CD4-positive, alpha-beta T cell (primary cell): ENCODE measurements around the gene ST3GAL3. TPM values are rescaled to one million over a fixed set of nuclear protein-coding genes. Genes with fewer than 3 reads are reported as not detected.

Source experiments
- ATAC-seq: fragments of 200-7000 bp; cut with Tn5 transposase; one replicate; pipeline ENCODE4 v1.10.0; 2022; ENCODE audit warnings: mild to moderate bottlenecking; ENCODE audit not compliant: poor library complexity
- CTCF ChIA-PET: fragments of 350-600 bp; sonication (Branson Sonifier 250); formaldehyde crosslinking; loops from one replicate; lab custom pipeline; 2021; ENCODE audit warnings: antibody characterized with exemption, inconsistent platforms; lab: Charles Lee
- POLR2A ChIA-PET: fragments of 350-600 bp; sonication (Branson Sonifier 250); formaldehyde crosslinking; loops from one replicate; lab custom pipeline; 2021; ENCODE audit warnings: antibody characterized with exemption, inconsistent platforms; lab: Charles Lee
- DNase-seq, 14 experiments: peaks; one replicate each; pipeline ENCODE4 v3.0.0-alpha.2; 2013 to 2020; ENCODE audit warnings: mixed read lengths in 2 of 14
- H3K27ac ChIP-seq, 2 donors: one replicate each; pipeline versions ENCODE4 v1.5.1 to v1.7.0; 2013; ENCODE audit warnings: low read length in 2 of 2, low read depth in 1 of 2, mild to moderate bottlenecking in 1 of 2
- H3K27me3 ChIP-seq, 2 experiments: 1 replicate in 1 of 2; 2 replicates in 1 of 2; pipeline versions ENCODE4 v1.6.1 to v1.7.0; 2013; ENCODE audit warnings: low read length in 2 of 2, control low read depth in 1 of 2, mild to moderate bottlenecking in 1 of 2, moderate library complexity in 1 of 2; ENCODE audit not compliant: insufficient read depth in 2 of 2, control insufficient read depth in 1 of 2
- H3K36me3 ChIP-seq: one replicate; pipeline ENCODE4 v1.6.1; 2013; ENCODE audit warnings: low read length, control low read depth; ENCODE audit not compliant: insufficient read depth
- H3K4me1 ChIP-seq: one replicate; pipeline ENCODE4 v1.6.1; 2013; ENCODE audit warnings: low read length, control low read depth; ENCODE audit not compliant: insufficient read depth
- H3K4me3 ChIP-seq: one replicate; pipeline ENCODE4 v1.5.1; 2013; ENCODE audit warnings: mild to moderate bottlenecking, low read length, moderate library complexity
- H3K9me3 ChIP-seq, 2 experiments: 1 replicate in 1 of 2; 2 replicates in 1 of 2; pipeline versions ENCODE4 v1.6.1 to v1.7.0; 2013; ENCODE audit warnings: low read length in 2 of 2, mild to moderate bottlenecking in 2 of 2, control low read depth in 1 of 2, moderate library complexity in 1 of 2; ENCODE audit not compliant: control insufficient read depth in 1 of 2, insufficient read depth in 1 of 2
- H3K27ac Mint-ChIP-seq: one replicate; pipeline ENCODE4 v1.8.0; 2020; ENCODE audit warnings: mixed read lengths
- H3K27me3 Mint-ChIP-seq: one replicate; pipeline ENCODE4 v1.8.0; 2021; ENCODE audit warnings: mixed read lengths
- H3K36me3 Mint-ChIP-seq: one replicate; pipeline ENCODE4 v1.8.0; 2021; ENCODE audit warnings: low read depth, mixed read lengths
- H3K4me1 Mint-ChIP-seq: one replicate; pipeline ENCODE4 v1.8.0; 2021; ENCODE audit warnings: low read depth, mixed read lengths
- H3K4me3 Mint-ChIP-seq: one replicate; pipeline ENCODE4 v1.8.0; 2020; ENCODE audit warnings: mild to moderate bottlenecking, mixed read lengths
- H3K9me3 Mint-ChIP-seq: one replicate; pipeline ENCODE4 v1.8.0; 2020; ENCODE audit warnings: mixed read lengths
- CTCF ChIP-seq: fragments of 200-600 bp; IDR thresholded peaks from one replicate; pipeline ENCODE4 v1.8.0; 2022; ENCODE audit warnings: antibody characterized with exemption, mild to moderate bottlenecking
- intact Hi-C, 2 experiments: fragments of 100-400 bp; cut with DNase I in 1 of 2; cut with micrococcal nuclease in 1 of 2; formaldehyde crosslinking; loops; one replicate each; pipeline versions ENCODE4 v1.15.1 to v1.9.0; 2023 to 2025; cut with DNase I, micrococcal nuclease
- total RNA-seq, 174 experiments: library from RNA in 2 of 174; stranded (reverse) in 2 of 174; gene quantifications; one replicate each; pipeline ENCODE4 v1.2.3 and lab custom pipeline; 2021 to 2026

ST3GAL3 gene
- total RNA-seq, 2 experiments from 2014 or later = 17.6 to 20.5 TPM

- Mint-ChIP-seq H3K27ac (no peak overlapping the region), H3K36me3 (peaks cover 39% of the 10 kb centered on the region), H3K9me3 (no peaks in the 10 kb centered on the region), H3K27me3 (no peaks in the 10 kb centered on the region), H3K4me3 (no peak overlapping the region), H3K4me1 (no peaks in the 10 kb centered on the region)
- Histone ChIP-seq H3K27me3 (no peaks in the 10 kb centered on the region), H3K27ac (no peak overlapping the region), H3K4me1 (no peaks in the 10 kb centered on the region), H3K9me3 (no peaks in the 10 kb centered on the region), H3K36me3 (peaks cover 23% of the 10 kb centered on the region), H3K4me3 (no peak overlapping the region)
- ChIA-PET POLR2A (no interaction called here), CTCF (no interaction called here)
- intact Hi-C loops = no loop called here
- DNase-seq (no peak), ATAC-seq (no peak)
- TF ChIP-seq CTCF = no peak
Observed at GRCh38 chr1:43901196-43901961, 194.0 kb downstream of the ST3GAL3 start.

GRCh38 chr1:43902058-43902831, 194.9 kb downstream of the ST3GAL3 start:
- no peak overlapping the region for H3K27ac ChIP-seq
- Mint-ChIP-seq H3K4me3 (no peak overlapping the region), H3K4me1 (no peaks in the 10 kb centered on the region), H3K36me3 (peaks cover 33% of the 10 kb centered on the region), H3K27ac (no peak overlapping the region), H3K9me3 (no peaks in the 10 kb centered on the region), H3K27me3 (no peaks in the 10 kb centered on the region)
- no peaks in the 10 kb centered on the region for H3K9me3 ChIP-seq
- H3K4me3 ChIP-seq = no peak overlapping the region
- DNase-seq = no peak
- CTCF ChIA-PET = no interaction called here
- H3K4me1 ChIP-seq = no peaks in the 10 kb centered on the region
- no peaks in the 10 kb centered on the region for H3K27me3 ChIP-seq
- POLR2A ChIA-PET = no interaction called here
- intact Hi-C loops = no loop called here
- no peak for ATAC-seq
- H3K36me3 ChIP-seq = peaks cover 21% of the 10 kb centered on the region
- TF ChIP-seq CTCF = no peak

GRCh38 chr1:43904660-43905551, 197.6 kb downstream of the ST3GAL3 start:
- H3K27ac ChIP-seq = no peak overlapping the region
- ChIA-PET POLR2A (no interaction called here), CTCF (no interaction called here)
- Mint-ChIP-seq H3K27ac (no peak overlapping the region), H3K4me1 (no peaks in the 10 kb centered on the region), H3K4me3 (no peak overlapping the region), H3K9me3 (no peaks in the 10 kb centered on the region), H3K27me3 (no peaks in the 10 kb centered on the region), H3K36me3 (peaks cover 26% of the 10 kb centered on the region)
- peaks cover 5% of the 10 kb centered on the region for H3K36me3 ChIP-seq
- intact Hi-C loops = no loop called here
- H3K4me1 ChIP-seq = no peaks in the 10 kb centered on the region
- no peak for TF ChIP-seq CTCF
- H3K27me3 ChIP-seq = no peaks in the 10 kb centered on the region
- ATAC-seq (no peak), DNase-seq (no peak)
- H3K9me3 ChIP-seq = no peaks in the 10 kb centered on the region
- H3K4me3 ChIP-seq = no peak overlapping the region
